ENCODE measurements around the gene SMAD1.

DNA sequence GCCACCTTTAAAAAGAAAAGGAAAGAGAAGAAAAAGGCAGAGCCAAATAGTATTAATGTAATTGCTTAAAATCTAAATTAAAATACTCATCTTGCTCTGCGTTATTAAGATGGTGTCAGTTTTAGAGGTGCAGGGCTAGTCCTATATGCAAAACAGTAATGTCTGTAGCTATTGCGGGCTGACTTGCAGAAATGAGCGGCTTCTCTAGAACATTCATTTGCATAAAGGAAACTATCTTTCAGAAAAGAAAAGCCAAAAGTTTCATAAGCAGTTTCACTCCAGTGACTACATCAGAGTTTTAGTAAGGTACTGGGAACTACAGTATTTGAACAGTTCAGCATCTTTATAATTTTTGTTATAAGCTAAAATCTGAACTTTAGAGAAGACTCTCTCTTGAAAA, 6.0 kb downstream of the SMAD1 start:
- TF ChIP-seq, protein P1, sequence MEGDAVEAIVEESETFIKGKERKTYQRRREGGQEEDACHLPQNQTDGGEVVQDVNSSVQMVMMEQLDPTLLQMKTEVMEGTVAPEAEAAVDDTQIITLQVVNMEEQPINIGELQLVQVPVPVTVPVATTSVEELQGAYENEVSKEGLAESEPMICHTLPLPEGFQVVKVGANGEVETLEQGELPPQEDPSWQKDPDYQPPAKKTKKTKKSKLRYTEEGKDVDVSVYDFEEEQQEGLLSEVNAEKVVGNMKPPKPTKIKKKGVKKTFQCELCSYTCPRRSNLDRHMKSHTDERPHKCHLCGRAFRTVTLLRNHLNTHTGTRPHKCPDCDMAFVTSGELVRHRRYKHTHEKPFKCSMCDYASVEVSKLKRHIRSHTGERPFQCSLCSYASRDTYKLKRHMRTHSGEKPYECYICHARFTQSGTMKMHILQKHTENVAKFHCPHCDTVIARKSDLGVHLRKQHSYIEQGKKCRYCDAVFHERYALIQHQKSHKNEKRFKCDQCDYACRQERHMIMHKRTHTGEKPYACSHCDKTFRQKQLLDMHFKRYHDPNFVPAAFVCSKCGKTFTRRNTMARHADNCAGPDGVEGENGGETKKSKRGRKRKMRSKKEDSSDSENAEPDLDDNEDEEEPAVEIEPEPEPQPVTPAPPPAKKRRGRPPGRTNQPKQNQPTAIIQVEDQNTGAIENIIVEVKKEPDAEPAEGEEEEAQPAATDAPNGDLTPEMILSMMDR (conservative IDR thresholded peaks at IDR 0.05; ENCODE audit: low read depth, low read length) = no peak
- TF ChIP-seq POLR2A (IDR thresholded peaks at IDR 0.05; ENCODE audit: low read depth, low read length) (no peak), MAFK (IDR thresholded peaks at IDR 0.05; ENCODE audit: low read depth, low read length) (no peak), RAD21 (IDR thresholded peaks at IDR 0.05; ENCODE audit: low read length) (no peak), NFE2L2 (IDR thresholded peaks at IDR 0.05; ENCODE audit: low read depth, low read length) (no peak), CHD1 (IDR thresholded peaks at IDR 0.05; ENCODE audit: low read depth, low read length) (no peak), SMC3 (IDR thresholded peaks at IDR 0.05; ENCODE audit: low read depth, low read length) (no peak), CEBPB (IDR thresholded peaks at IDR 0.05; ENCODE audit: low read depth, low read length) (no peak), FOS (IDR thresholded peaks at IDR 0.05; ENCODE audit: low read depth, low read length) (no peak)
- TF ChIP-seq, protein P2, sequence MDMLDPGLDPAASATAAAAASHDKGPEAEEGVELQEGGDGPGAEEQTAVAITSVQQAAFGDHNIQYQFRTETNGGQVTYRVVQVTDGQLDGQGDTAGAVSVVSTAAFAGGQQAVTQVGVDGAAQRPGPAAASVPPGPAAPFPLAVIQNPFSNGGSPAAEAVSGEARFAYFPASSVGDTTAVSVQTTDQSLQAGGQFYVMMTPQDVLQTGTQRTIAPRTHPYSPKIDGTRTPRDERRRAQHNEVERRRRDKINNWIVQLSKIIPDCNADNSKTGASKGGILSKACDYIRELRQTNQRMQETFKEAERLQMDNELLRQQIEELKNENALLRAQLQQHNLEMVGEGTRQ (IDR thresholded peaks at IDR 0.05; ENCODE audit: low read depth, low read length) = no peak
- TF ChIP-seq, protein P3, sequence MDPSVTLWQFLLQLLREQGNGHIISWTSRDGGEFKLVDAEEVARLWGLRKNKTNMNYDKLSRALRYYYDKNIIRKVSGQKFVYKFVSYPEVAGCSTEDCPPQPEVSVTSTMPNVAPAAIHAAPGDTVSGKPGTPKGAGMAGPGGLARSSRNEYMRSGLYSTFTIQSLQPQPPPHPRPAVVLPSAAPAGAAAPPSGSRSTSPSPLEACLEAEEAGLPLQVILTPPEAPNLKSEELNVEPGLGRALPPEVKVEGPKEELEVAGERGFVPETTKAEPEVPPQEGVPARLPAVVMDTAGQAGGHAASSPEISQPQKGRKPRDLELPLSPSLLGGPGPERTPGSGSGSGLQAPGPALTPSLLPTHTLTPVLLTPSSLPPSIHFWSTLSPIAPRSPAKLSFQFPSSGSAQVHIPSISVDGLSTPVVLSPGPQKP (IDR thresholded peaks at IDR 0.05; ENCODE audit: borderline replicate concordance, low read depth, low read length) = no peak
